HG03103 (cell line): ENCODE measurements around the gene NMRK2.
A peak's percentile ranks its signal among the peaks of the same experiment; 100 is the strongest.
"Not testable (repeated sequence)": the region's sequence is repeated elsewhere in the genome, so short reads cannot be mapped to it uniquely, and the experiment has no call there.

Experiments
- ATAC-seq: cut with Tn5 transposase; IDR thresholded peaks from one replicate; pipeline ENCODE4 v1.9.1; 2021; ENCODE audit warnings: low read depth; ENCODE audit not compliant: unreplicated experiment

The NMRK2 gene

GRCh38 chr19:3963458-3964255 lies 30.8 kb downstream of the NMRK2 start:
- no peak for ATAC-seq

DNA sequence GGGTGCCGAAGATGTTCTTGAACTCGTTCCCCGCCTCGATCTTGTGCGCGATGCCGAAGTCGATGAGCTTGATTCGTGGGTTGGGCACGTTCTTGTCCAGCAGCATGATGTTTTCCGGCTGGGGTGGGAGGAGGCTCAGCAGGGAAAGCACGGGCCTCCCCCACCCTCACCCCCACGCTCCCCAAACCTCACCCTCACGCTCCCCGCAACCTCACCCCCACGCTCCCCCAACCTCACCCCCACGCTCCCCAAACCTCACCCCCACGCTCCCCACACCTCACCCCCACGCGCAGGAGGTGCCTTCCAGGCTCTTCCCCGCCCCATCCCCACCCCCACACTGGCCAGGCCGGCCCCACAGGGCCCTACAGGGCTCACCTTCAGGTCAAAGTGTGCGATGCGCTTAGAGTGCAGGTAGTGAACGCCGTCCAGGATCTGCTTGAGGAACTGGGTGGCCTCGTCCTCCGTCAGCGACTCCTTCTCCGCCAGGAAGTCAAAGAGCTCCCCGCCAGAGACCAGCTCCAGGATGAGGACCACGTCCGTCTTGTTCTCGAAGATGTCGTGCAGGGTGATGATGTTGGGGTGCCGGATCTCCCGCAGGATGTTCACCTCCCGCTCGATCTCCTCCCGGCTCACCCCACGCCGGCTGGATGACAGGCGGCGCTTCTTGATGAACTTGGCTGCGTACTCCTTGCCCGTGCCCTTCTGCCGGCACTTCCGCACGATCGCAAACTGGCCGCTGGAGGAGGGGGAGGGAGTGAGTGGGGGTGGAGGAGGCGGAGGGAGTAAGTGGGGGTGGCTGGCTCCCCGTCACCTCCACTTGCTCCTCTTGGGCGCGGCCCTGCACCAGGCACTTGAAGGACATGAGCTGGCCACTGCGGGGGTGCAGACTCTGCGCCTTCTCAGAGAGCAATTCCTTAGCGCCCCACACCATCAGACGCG lies 31.7 kb downstream of the NMRK2 start:
- ATAC-seq = no peak

GRCh38 chr19:3966051-3967017 lies 33.5 kb downstream of the NMRK2 start:
- no peak for ATAC-seq

GRCh38 chr19:3967983-3968382 lies 35.1 kb downstream of the NMRK2 start:
- ATAC-seq = not testable (repeated sequence)

DNA sequence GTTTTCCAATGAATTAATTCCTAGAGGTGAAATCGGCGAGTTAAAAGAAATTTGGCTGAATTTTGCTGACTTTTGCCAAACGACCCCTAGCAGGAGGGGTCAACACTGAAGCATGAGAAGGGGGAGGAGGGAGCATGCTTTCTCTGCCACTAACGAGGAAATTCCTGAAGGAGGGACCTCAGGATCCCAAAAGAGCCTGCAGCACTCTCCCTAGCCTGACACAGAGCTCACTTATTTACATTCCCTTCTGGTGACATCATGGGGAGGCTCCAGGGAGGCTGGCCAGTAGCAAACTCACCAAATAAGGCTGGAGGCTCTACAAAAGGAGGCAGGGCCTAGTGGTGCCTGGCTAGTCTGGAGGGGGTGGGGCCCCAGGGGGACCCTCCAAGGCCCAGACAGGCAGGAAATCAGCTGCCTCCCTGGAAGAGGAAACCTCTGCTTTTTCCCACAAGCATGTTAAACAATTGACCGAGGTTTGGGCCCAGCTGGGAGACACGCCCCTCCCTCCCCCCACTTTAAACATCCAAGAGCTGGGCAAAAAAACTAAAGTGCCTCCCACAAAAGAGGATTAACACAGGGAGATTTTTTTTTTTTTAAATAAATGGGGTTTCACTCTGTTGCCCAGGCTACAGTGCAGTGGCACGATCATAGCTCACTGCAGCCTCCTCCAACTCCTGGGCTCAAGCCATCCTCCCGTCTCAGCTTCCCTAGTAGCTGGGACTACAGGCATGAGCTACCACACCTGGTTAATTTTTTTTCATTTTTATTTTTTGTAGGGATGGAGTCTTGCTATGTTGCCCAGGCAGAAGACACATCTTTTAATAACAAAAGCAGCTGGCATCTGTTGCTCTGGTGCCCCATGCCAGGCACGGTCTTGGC lies 35.9 kb downstream of the NMRK2 start:
- ATAC-seq = no peak

- ATAC-seq = no peak
Observed at GRCh38 chr19:3969435-3970312, 36.8 kb downstream of the NMRK2 start.

GRCh38 chr19:3970313-3970807 lies 37.5 kb downstream of the NMRK2 start:
- ATAC-seq = no peak

DNA sequence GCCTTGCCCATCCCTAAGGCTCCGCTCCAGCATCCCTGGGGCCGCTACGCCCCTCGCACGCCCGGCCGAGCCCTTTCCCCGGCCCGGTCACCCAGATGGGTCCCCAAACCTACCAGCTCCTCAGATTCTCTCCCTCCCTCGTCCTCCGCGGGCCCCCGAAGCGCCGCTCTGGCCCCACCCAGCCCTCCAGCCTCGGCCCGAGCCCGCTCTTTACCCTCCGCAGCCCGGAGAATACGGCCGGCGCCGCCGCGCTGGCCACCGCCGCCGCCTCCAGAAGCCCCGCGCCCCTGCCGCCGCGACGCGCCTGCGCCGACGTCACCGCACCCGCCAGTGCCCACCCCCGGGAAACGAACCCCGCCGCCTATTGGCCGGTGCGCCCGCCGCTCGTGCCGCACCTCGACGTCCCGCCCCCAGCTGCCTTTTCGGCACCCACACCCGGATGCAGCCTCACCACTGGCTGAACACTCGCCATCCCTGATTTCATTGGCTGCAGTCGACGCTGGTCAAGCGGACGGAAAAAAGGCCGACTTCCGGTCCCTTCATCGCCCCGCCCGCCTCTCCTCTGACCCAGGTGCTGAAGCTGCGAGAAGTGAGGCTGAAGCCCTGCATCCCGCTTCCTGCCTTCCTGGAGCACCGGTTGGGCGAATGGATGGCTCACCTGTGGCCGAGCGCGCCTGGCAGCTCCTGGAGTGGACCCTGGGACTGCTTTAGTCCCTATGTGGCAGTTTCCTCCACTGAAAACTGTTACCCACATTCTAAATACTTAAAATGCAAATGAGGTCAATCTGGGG lies 38.1 kb downstream of the NMRK2 start, which contains the start of gene DAPK3:
TSS of gene DAPK3 (minus strand) at position 292 of the 791 bp plus-strand sequence. CDS start 1,364 bp downstream, outside the sequence.
- peak; percentile 82 for ATAC-seq

- ATAC-seq = no peak
Observed at GRCh38 chr19:3975144-3975543, 42.3 kb downstream of the NMRK2 start.

- ATAC-seq = no peak
Observed at GRCh38 chr19:3975637-3976087, 42.8 kb downstream of the NMRK2 start.

DNA sequence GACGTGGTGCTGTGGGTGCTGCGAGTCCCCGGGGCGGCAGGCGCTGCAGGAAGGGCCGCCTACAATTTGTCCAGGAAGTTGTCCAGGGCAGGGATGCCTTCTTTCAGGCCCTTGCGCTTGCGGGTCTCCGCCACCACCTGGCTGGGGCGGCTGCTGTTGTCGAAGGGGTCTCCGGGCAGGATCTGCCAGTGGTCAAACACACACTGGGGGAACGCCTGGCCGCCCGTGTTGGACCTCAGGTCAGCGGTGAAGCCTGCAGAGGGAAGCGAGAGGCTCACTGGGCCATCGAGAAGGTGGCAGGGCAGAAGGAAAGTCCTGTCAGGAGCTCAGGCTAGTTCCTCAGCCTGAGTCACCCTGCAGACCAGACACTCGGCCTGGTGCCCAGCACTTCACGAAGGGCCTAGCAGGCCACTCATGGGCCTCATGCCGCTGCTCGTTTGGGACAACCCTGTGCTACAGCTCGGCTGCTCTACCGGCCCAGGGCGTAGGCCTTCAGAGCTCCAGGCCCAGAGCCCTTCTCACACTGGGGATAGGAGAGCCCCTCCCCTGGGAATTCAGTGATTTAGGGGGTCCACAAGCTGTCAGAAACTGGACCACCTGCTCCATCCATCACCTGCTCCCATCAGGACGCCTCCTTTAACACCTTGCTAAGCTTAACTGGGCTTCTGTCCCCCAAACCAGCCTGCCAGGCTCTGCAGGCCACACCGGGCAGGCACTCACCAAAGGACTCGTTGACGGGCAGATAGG lies 43.8 kb downstream of the NMRK2 start:
- no peak for ATAC-seq

GRCh38 chr19:3977242-3978143 lies 44.6 kb downstream of the NMRK2 start:
- ATAC-seq = no peak

DNA sequence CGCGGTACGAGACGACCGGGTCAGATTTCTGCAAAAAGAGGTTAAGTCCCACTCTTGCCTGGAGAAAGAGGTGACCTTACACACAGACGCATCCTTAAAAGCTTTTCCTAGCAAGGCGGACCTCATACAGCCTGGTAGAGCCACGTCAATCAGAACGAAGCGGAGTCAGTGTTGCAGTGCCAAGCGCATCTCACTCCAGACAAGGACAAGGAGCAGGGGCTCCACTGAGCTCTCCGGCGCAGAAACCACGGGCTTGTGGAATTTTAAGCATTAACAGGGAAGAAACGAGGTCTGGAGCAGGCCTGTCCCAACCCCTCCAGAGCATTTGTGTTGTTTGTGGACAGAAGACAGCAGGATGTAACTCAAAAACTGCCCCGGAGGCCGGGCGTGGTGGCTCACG lies 45.3 kb downstream of the NMRK2 start:
- ATAC-seq = no peak

GRCh38 chr19:3979289-3979673 lies 46.4 kb downstream of the NMRK2 start:
- no peak for ATAC-seq

DNA sequence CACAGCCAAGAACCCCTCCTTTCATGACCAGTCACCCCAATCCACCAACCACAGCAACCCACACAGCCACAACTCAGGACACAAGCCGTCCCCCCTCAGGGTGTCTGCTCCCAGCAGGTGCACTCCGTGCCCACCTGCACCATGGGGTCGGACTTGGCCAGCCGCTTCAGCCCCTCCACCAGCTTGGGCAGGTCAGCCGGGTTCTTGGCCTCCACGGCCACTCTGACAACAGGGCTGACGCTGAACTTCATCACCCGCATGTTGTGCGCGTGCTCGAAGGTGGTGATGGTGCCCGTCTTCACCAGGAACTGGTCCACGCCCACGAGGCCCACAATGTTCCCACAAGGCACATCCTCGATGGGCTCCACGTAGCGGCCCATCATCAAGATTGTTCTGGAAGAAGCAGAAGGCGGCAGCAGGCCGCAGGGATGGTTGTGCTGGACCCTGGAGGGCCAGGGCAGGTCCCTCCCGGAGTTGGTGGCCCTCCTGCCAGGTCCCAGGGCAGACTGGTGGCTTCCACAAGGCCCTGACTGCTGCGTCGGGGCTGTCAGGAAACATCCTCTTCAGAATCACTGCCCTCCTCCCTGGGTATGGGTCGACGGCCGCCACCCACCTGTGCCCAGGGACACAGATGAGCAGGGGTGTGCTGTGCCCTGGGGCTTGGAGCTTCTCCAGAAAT lies 46.9 kb downstream of the NMRK2 start:
- ATAC-seq = no peak
